Measurements from ENCODE around the gene ANKS3. TPM values are rescaled to one million over a fixed set of nuclear protein-coding genes. Genes with fewer than 3 reads are reported as not detected.

ANKS3 gene
- total RNA-seq, 1 experiment from 2014 or later = 32.8 TPM

GRCh38 chr16:4755687-4756086 lies 21.6 kb upstream of the ANKS3 start:
- ChIA-PET POLR2A (ENCODE audit: unreplicated experiment) (interaction anchor here (0.7 kb wide), 1 partner anchor 22 kb away, joined by 7 read pairs; the partner anchor contains the start of gene ANKS3), CTCF (no interaction called here)
- no TSS peak for BruUV-seq (replicated peaks)

GRCh38 chr16:4754865-4755264 lies 20.8 kb upstream of the ANKS3 start:
- no peaks in the 10 kb centered on the region for H4K20me1 ChIP-seq (ENCODE audit: insufficient read depth)
- DNase-seq = no peak
- intact Hi-C loops (cut with micrococcal nuclease; ENCODE audit: unreplicated experiment) = no loop called here
- no peaks in the 10 kb centered on the region for H3F3A ChIP-seq (ENCODE audit: insufficient read depth, low read depth)
- H2AFZ ChIP-seq = no peak overlapping the region
- H3K9me3 ChIP-seq (ENCODE audit: insufficient read depth, low read depth) = peaks cover 5% of the 10 kb centered on the region
- no peak overlapping the region for H3K27ac ChIP-seq
- CTCF ChIA-PET = no interaction called here
- no peak overlapping the region for H3K4me3 ChIP-seq
- peaks cover 13% of the 10 kb centered on the region for H3K36me3 ChIP-seq (ENCODE audit: low read depth)
- TF ChIP-seq, protein P1, sequence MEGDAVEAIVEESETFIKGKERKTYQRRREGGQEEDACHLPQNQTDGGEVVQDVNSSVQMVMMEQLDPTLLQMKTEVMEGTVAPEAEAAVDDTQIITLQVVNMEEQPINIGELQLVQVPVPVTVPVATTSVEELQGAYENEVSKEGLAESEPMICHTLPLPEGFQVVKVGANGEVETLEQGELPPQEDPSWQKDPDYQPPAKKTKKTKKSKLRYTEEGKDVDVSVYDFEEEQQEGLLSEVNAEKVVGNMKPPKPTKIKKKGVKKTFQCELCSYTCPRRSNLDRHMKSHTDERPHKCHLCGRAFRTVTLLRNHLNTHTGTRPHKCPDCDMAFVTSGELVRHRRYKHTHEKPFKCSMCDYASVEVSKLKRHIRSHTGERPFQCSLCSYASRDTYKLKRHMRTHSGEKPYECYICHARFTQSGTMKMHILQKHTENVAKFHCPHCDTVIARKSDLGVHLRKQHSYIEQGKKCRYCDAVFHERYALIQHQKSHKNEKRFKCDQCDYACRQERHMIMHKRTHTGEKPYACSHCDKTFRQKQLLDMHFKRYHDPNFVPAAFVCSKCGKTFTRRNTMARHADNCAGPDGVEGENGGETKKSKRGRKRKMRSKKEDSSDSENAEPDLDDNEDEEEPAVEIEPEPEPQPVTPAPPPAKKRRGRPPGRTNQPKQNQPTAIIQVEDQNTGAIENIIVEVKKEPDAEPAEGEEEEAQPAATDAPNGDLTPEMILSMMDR (conservative IDR thresholded peaks at IDR 0.05) = no peak
- no peak for TF ChIP-seq EZH2 (IDR thresholded peaks at IDR 0.05; ENCODE audit: low read depth)
- H3K4me2 ChIP-seq = no peak overlapping the region
- BruUV-seq (replicated peaks) = no TSS peak
- H3K9me2 ChIP-seq (ENCODE audit: insufficient read depth) = no peaks in the 10 kb centered on the region
- no peaks in the 10 kb centered on the region for H3K27me3 ChIP-seq (ENCODE audit: insufficient read depth, low read depth)
- no peaks in the 10 kb centered on the region for H3K79me2 ChIP-seq (ENCODE audit: low read depth)
- no peaks in the 10 kb centered on the region for H3K4me1 ChIP-seq (replicated peaks; ENCODE audit: insufficient read depth)
- POLR2A ChIA-PET (ENCODE audit: unreplicated experiment) = no interaction called here

More at GRCh38 chr16:4755687-4756086, 21.6 kb upstream of the ANKS3 start:
- peaks cover 5% of the 10 kb centered on the region for H3K9me3 ChIP-seq (ENCODE audit: insufficient read depth, low read depth)
- no peak overlapping the region for H3K4me2 ChIP-seq
- H3K4me1 ChIP-seq (replicated peaks; ENCODE audit: insufficient read depth) = no peaks in the 10 kb centered on the region
- no peaks in the 10 kb centered on the region for H3K27me3 ChIP-seq (ENCODE audit: insufficient read depth, low read depth)
- no peaks in the 10 kb centered on the region for H3K9me2 ChIP-seq (ENCODE audit: insufficient read depth)
- H3K36me3 ChIP-seq (ENCODE audit: low read depth) = peaks cover 16% of the 10 kb centered on the region
- H4K20me1 ChIP-seq (ENCODE audit: insufficient read depth) = no peaks in the 10 kb centered on the region
- intact Hi-C loops (cut with micrococcal nuclease; ENCODE audit: unreplicated experiment) = no loop called here
- H3K79me2 ChIP-seq (ENCODE audit: low read depth) = no peaks in the 10 kb centered on the region
- no peak overlapping the region for H3K27ac ChIP-seq
- TF ChIP-seq, protein P1 (conservative IDR thresholded peaks at IDR 0.05) = no peak
- no peak for TF ChIP-seq EZH2 (IDR thresholded peaks at IDR 0.05; ENCODE audit: low read depth)
- DNase-seq = no peak
- no peak overlapping the region for H3K4me3 ChIP-seq
- no peak overlapping the region for H2AFZ ChIP-seq
- H3F3A ChIP-seq (ENCODE audit: insufficient read depth, low read depth) = no peaks in the 10 kb centered on the region

DNA sequence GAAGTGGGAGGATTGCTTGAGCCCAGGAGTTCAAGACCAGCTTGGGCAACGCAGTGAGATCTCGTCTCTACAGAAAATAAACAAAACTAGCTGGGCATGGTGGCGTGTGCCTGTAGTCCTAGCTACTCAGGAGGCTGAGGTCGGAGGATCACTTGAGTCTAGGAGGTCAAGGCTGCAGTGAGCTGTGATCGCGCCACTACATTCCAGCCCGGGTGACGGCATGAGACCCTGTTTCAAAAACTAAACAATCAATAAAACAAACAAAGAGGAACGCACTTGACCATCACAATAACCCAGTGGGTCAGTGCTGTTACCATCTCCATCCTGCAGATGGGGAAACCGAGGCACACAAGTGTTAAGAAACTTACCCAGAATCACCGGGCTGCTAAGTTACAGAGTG lies 19.2 kb upstream of the ANKS3 start:
- Histone ChIP-seq H3K4me3 (no peak overlapping the region), H2AFZ (no peak overlapping the region), H3K9me2 (ENCODE audit: insufficient read depth) (no peaks in the 10 kb centered on the region), H3K27ac (no peak overlapping the region), H3K79me2 (ENCODE audit: low read depth) (no peaks in the 10 kb centered on the region), H3K27me3 (ENCODE audit: insufficient read depth, low read depth) (no peaks in the 10 kb centered on the region), H3F3A (ENCODE audit: insufficient read depth, low read depth) (no peaks in the 10 kb centered on the region), H3K4me1 (replicated peaks; ENCODE audit: insufficient read depth) (no peaks in the 10 kb centered on the region), H4K20me1 (ENCODE audit: insufficient read depth) (no peaks in the 10 kb centered on the region), H3K36me3 (ENCODE audit: low read depth) (peaks cover 13% of the 10 kb centered on the region), H3K4me2 (no peak overlapping the region), H3K9me3 (ENCODE audit: insufficient read depth, low read depth) (peaks cover 5% of the 10 kb centered on the region)
- CTCF ChIA-PET = no interaction called here
- no peak for DNase-seq
- BruUV-seq (replicated peaks) = no TSS peak
- POLR2A ChIA-PET (ENCODE audit: unreplicated experiment) = no interaction called here
- intact Hi-C loops (cut with micrococcal nuclease; ENCODE audit: unreplicated experiment) = no loop called here
- no peak for TF ChIP-seq EZH2 (IDR thresholded peaks at IDR 0.05; ENCODE audit: low read depth)
- TF ChIP-seq, protein P1 (conservative IDR thresholded peaks at IDR 0.05) = no peak
